ENCODE measurements around the gene STARD3.

DNA sequence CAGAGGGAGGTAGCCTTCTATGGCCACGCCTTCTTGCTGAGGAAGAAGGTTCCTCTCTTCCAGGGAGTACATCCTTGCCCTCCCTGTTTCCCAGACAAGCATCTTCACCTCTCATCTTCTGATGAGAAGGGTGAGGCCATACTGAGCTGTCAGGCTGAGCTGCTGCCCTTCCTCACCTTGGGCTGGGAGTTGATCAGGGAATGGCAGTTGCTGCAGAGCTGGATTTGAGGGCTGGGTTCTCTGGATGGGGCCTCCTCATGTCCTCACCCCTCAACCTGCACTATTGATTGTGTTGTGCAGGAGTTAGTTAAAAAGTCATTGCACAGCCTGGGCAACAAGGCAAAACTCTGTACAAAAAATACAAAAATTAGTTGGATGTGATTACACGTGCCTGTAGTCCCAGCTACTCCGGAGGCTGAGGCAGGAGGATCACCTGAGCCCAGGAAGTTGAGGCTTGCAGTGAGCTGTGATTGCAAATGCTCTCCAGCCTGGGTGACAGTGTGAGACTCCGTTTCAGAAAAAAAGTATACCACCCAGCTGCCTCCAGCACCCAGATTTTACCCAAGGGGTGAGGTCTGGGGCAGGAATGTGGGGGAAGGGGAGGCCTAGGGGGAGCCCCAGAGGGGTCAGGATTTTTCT lies 65.0 kb downstream of the STARD3 start:
- TF ChIP-seq, protein P1, sequence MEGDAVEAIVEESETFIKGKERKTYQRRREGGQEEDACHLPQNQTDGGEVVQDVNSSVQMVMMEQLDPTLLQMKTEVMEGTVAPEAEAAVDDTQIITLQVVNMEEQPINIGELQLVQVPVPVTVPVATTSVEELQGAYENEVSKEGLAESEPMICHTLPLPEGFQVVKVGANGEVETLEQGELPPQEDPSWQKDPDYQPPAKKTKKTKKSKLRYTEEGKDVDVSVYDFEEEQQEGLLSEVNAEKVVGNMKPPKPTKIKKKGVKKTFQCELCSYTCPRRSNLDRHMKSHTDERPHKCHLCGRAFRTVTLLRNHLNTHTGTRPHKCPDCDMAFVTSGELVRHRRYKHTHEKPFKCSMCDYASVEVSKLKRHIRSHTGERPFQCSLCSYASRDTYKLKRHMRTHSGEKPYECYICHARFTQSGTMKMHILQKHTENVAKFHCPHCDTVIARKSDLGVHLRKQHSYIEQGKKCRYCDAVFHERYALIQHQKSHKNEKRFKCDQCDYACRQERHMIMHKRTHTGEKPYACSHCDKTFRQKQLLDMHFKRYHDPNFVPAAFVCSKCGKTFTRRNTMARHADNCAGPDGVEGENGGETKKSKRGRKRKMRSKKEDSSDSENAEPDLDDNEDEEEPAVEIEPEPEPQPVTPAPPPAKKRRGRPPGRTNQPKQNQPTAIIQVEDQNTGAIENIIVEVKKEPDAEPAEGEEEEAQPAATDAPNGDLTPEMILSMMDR (IDR thresholded peaks at IDR 0.05) = no peak
- no peak for TF ChIP-seq POLR2A (IDR thresholded peaks at IDR 0.05)
